IPS-15b (cell line): Measurements from ENCODE around the gene RPS6KB2.

Experiments used
- H3K27me3 ChIP-seq: one replicate; pipeline ENCODE4 v1.6.1; 2013; ENCODE audit warnings: low read length; ENCODE audit not compliant: control insufficient read depth, insufficient read depth
- H3K36me3 ChIP-seq: one replicate; pipeline ENCODE4 v1.6.1; 2013; ENCODE audit warnings: low read length; ENCODE audit not compliant: control insufficient read depth, insufficient read depth
- H3K4me1 ChIP-seq: one replicate; pipeline ENCODE4 v1.6.1; 2013; ENCODE audit warnings: mild to moderate bottlenecking, low read length; ENCODE audit not compliant: control insufficient read depth, insufficient read depth
- H3K4me3 ChIP-seq: one replicate; pipeline ENCODE4 v1.5.1; 2013; ENCODE audit warnings: low read depth, low read length
- H3K9ac ChIP-seq: one replicate; pipeline ENCODE4 v1.6.1; 2013; ENCODE audit warnings: low read depth, mild to moderate bottlenecking, low read length
- H3K9me3 ChIP-seq: one replicate; pipeline ENCODE4 v1.6.1; 2013; ENCODE audit warnings: mild to moderate bottlenecking, low read length; ENCODE audit not compliant: control insufficient read depth, insufficient read depth

RPS6KB2 gene

DNA sequence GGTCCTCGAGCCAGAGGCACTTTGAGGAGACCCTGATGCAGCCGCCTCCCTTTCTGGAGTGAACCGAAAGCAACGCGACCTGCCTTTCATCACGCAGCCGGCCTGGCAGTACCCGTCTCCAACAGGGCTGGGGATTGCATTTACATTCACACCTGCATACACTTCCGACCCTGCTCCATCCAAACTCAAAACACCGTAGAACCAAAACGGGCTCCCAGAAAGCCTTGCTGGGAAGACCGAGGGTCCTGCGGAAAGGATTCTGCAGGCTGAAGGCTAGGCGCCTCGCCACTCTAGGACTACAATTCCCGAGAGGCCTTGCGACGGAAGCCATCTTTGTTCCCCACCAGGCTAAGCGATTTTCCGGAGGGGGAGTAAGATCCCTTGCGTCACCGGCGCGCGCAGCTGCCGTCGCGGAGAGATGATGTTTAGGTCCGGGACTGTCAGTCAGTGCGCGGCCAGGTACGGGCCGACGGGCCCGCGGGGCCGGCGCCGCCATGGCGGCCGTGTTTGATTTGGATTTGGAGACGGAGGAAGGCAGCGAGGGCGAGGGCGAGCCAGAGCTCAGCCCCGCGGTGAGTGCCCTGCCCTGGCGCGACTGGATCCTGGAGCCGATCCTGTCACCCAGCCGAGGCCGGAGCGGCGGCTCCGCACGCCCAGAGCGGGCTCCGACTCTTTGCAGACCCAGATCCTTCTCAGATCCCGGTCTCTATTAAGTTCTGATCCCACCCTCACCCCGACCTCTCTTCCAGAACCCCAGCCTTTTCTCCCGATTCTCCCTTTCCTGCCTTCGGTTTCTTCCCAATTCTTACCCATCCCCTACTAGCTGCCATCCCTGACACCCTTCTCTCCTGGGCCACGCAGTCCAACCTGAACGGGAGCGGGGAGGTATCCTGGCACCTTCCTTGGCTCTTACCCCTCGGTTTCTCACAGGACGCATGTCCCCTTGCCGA lies at the start of gene RPS6KB2:
Gene RPS6KB2, plus strand, starts transcription at position 443 of the 950 bp plus-strand sequence. Its CDS starts 52 bp downstream, at position 495.
- no peaks in the 10 kb centered on the region for H3K9me3 ChIP-seq
- no peaks in the 10 kb centered on the region for H3K27me3 ChIP-seq
- peaks cover 9% of the 10 kb centered on the region for H3K36me3 ChIP-seq
- peak within 1 kb of the TSS; percentile 85 for H3K9ac ChIP-seq
- H3K4me1 ChIP-seq = no peaks in the 10 kb centered on the region
- peak within 1 kb of the TSS; percentile 99 for H3K4me3 ChIP-seq

DNA sequence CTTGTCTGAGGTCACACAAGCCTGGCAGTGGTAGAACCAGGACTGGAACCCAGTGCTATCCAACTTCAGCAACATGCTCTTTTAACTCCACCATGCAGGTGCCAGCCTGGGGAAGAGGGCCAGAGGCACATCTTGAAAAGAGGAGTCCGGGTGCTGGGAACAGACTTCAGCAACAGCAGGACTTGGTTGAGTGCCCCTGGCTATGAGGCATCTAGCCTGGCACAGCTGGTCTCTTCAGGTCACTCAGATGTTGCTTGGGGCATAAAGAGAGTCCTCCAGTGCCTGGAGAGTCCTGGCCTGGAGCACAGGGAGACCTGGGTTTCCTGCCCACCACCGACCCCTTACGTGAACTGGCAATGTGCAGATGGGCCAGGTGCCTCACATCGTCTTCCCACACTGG lies 49.8 kb upstream of the RPS6KB2 start:
- H3K36me3 ChIP-seq = no peaks in the 10 kb centered on the region
- no peaks in the 10 kb centered on the region for H3K9me3 ChIP-seq
- H3K4me1 ChIP-seq = peaks cover 15% of the 10 kb centered on the region
- no peak overlapping the region for H3K4me3 ChIP-seq
- peaks cover 31% of the 10 kb centered on the region for H3K27me3 ChIP-seq
- no peak overlapping the region for H3K9ac ChIP-seq

DNA sequence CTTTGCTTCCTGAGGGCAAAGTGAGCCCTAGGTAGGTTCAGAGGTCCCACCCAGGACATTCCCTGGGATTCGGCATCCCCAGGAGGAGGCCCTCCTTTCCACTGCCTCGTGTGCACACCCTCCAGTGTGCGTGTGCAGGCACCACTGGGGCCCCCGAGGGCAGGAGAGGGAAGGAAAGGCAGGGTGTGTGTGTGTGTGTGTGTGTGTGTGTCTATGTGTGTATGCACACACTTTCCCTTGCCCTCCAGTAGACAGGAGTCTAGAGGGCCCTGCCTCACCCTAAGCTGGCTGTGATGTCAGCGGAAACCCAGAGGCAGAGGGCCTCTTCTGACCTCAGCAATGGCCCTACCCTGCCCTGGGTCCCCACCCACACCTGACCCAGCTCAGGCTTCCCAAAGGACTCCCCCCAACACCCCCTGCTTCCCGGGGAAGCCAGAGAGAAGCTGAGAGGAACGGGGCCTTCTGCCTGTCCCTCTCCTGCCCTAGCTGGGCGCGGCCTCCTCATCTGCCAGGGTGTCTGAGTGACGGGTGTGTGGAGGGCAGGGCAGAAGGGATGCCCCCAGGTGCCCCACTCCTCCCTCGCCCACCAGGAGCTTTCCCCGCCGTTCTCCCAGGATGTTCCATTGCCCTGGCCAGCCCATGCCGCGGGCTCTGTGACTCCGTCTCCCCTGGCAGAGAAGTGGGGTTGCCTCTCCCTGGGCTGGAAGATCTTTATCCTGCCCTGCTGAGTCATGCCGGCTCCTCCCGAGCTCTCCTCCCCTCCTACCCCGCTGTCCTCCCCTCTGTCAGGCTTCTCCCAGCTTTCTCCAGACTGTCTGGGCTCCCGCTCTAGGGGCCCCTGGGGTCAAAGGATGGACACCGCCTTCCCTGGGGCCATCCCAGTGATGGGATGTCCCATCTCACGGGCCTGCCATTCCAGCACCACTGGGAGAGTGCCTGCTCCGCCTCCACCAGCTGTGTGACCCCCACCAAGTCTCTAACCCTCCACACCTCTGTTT lies 48.9 kb upstream of the RPS6KB2 start:
- no peaks in the 10 kb centered on the region for H3K36me3 ChIP-seq
- no peaks in the 10 kb centered on the region for H3K9me3 ChIP-seq
- peaks cover 14% of the 10 kb centered on the region for H3K4me1 ChIP-seq
- no peak overlapping the region for H3K9ac ChIP-seq
- peaks cover 32% of the 10 kb centered on the region for H3K27me3 ChIP-seq
- H3K4me3 ChIP-seq = no peak overlapping the region

DNA sequence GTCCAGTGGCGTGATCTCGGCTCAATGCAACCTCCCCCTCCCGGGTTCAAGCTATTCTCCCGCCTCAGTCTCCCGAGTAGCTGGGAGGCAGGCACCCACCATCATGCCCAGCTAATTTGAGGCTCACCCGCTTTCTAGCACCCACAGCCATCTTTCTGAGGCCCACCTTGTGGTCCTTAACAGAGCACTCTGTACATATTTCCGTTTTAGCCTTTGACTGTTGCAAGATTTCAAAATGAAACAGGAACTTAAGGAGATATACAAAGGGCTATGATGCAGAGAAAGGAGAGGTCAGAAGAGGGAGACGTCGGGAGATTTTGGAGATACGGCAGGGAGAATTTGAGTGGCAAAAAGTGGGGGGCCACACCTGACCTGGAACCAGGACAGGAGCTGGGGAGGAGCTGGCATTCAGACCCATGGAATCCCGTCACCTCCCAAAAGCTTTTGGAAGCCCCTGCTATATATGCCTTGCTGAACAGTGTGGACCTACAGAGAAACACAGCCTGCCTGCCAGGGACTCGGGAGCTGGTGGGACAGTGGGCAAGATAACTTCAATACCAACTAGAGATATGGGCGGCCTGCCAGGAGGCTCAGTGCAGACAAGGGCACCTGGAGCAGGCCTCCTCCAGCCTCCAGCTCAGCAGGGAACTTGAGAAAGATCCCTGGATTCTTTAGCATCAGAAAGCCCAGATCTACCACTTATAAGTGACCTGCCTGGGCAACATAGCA lies 46.9 kb upstream of the RPS6KB2 start:
- H3K9ac ChIP-seq = no peak overlapping the region
- no peaks in the 10 kb centered on the region for H3K36me3 ChIP-seq
- H3K4me1 ChIP-seq = peaks cover 8% of the 10 kb centered on the region
- H3K27me3 ChIP-seq = peaks cover 31% of the 10 kb centered on the region
- no peaks in the 10 kb centered on the region for H3K9me3 ChIP-seq
- no peak overlapping the region for H3K4me3 ChIP-seq

DNA sequence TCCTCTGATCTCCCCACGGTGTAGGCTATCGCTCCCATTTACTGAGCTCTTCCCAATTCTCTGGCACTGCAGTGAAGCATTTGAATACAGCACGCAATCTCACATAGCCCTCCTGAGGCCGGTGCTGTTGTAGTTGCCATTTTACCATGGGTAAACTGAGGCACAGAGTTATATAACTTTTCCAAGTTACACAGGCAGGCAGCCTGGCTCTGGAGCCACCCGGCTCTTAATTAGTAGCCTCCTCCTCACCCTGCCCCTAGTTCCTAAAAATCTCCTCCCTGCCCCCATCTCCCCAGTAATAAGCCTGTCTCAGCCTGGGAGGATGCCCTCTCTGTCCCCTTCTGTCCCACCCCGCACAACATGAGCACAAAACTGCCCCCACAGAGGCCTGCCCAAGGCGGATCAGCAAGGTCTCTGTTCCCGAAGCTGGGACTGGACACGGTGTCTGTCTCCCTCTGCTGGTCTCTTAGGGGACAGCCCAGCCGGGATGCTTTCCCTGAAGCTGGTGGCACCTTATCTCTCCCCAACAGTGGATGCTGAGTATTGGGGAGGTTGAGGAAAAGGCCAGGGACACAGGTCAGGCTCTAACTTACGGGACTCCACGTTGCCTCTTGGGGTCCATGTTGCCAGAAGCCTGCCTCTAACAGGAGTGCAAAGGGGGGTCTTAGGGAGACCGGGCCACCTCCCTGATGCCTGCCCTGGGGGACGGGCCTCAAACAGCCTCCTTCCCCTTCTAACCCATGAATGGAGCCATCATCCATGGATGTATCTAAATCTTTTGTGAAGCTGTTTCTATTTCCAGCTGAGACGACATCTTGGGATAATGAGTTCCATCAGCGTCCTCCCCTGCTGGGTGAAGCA lies 45.8 kb upstream of the RPS6KB2 start:
- peaks cover 6% of the 10 kb centered on the region for H3K4me1 ChIP-seq
- H3K27me3 ChIP-seq = peaks cover 20% of the 10 kb centered on the region
- no peak overlapping the region for H3K9ac ChIP-seq

DNA sequence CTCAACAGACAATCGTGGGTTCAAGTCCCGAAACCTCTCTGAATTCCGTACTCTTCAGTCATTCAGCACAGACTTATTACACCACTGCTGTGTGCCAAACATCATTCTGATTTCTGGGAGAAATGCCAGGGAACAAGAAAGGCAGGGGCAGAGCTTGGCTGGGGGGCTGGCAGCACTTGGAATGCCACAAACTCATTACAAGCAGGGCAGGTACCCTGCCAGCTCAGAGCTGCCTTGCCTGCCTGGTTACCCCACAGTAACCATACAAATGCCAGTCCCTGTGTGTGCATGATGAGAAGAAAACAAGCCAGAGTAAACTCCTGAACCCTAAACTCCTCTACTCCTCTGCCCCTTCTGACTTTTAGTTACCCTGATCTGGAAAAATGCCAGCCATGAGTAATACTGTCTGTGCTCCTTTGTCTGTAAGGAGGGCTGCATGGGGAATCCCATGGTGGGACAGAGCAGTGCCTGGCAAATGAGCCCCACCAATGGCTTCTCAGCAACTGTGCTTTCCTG lies 43.4 kb upstream of the RPS6KB2 start:
- H3K4me3 ChIP-seq = no peak overlapping the region
- H3K36me3 ChIP-seq = no peaks in the 10 kb centered on the region
- H3K9ac ChIP-seq = no peak overlapping the region
- peaks cover 14% of the 10 kb centered on the region for H3K27me3 ChIP-seq
- H3K4me1 ChIP-seq = peaks cover 6% of the 10 kb centered on the region
- H3K9me3 ChIP-seq = no peaks in the 10 kb centered on the region

More for the DNA sequence above, 45.8 kb upstream of the RPS6KB2 start:
- Histone ChIP-seq H3K9me3 (no peaks in the 10 kb centered on the region), H3K4me3 (no peak overlapping the region), H3K36me3 (no peaks in the 10 kb centered on the region)

DNA sequence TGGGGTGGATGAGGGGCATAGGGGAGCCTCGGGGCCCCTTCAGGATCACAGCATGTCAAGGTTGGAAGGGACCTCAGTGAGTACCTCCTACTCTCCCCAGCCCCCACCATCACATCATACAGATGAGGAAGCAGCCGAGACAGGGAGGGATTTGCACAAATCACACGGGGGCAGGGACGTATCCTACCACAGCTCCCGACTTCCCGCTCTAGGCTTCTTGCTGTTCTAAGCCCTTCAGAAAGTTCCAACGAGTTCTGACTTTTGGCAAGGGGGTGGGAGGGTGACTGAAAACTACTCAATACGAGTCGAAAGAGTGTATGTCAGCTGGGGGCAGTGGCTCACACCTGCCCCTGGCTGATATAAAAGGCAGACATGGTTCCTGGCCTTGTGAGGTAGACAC lies 41.2 kb upstream of the RPS6KB2 start:
- no peak overlapping the region for H3K4me3 ChIP-seq
- H3K36me3 ChIP-seq = no peaks in the 10 kb centered on the region
- H3K4me1 ChIP-seq = peaks cover 6% of the 10 kb centered on the region
- peaks cover 10% of the 10 kb centered on the region for H3K27me3 ChIP-seq
- no peak overlapping the region for H3K9ac ChIP-seq
- no peaks in the 10 kb centered on the region for H3K9me3 ChIP-seq

DNA sequence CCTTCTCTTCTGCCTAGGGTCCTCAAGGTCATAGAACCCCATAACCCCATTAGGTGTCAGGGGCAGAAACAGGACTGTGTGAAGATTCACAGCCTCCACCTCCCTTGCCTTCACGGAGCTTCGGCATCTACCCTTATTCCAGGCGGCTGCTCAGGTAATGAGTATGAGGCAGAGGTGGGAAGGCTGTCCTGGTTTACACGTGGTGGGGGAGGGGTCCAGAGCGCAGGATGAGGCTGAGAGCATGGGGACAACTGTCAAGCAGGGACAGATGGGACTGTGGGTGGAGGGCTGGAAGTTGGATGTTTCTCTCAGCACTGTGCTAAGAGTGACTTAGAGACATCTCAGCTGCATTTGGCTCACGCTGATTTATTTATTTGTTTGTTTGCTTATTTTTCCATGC lies 40.8 kb upstream of the RPS6KB2 start:
- Histone ChIP-seq H3K36me3 (no peaks in the 10 kb centered on the region), H3K9ac (no peak overlapping the region), H3K4me3 (no peak overlapping the region), H3K4me1 (peaks cover 5% of the 10 kb centered on the region), H3K9me3 (no peaks in the 10 kb centered on the region), H3K27me3 (peaks cover 10% of the 10 kb centered on the region)

DNA sequence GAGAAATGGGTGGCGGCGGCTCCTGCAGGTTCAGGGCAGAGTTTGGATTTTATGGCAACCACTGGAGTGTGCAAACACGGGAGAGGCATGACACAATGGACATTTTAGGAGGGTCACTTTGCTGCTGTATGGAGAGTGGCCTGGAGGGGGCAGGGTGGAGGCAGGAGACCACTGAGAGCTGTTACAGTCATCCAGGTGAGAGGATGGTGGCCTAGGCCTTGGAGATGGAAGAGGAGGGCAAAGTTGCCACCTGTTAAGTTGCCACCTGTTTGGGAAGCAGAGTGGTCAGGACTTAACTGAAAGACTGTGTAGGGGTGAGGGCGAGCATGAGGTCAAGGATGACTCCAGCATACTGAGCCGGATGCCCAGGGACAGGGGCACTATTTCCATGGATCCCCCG lies 38.8 kb upstream of the RPS6KB2 start:
- Histone ChIP-seq H3K36me3 (peaks cover 3% of the 10 kb centered on the region), H3K9me3 (no peaks in the 10 kb centered on the region), H3K4me3 (no peak overlapping the region), H3K27me3 (peaks cover 7% of the 10 kb centered on the region), H3K4me1 (peaks cover 6% of the 10 kb centered on the region), H3K9ac (no peak overlapping the region)

DNA sequence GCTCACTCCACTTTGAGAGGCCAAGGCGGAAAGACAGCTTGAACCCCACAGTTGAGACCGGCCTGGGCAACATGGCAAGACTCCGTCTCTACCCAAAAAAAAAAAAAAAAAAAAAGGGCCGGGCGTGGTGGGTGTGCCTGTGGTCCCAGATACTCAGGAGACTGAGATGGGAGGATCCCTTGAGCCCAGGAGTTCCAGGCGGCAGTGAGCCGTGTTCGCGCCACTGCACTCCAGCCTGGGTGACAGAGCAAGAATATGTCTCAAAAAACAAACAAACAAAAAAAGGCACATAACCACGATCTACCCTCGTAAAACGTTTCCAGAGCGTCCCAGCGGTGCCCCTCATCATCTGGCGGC lies 37.4 kb upstream of the RPS6KB2 start:
- H3K9me3 ChIP-seq = no peaks in the 10 kb centered on the region
- peaks cover 7% of the 10 kb centered on the region for H3K36me3 ChIP-seq
- peak overlapping the region; percentile 95 for H3K4me3 ChIP-seq
- peak overlapping the region; percentile 61 for H3K9ac ChIP-seq
- H3K27me3 ChIP-seq = no peaks in the 10 kb centered on the region
- peaks cover 6% of the 10 kb centered on the region for H3K4me1 ChIP-seq
